Testis (tissue), 3 donors: Measurements from ENCODE around the gene GAPVD1. TPM values are rescaled to one million over a fixed set of nuclear protein-coding genes. Genes with fewer than 3 reads are reported as not detected.

Source experiments
- DNase-seq: peaks from one replicate; pipeline ENCODE4 v3.0.0-alpha.2; 2019
- H3K27ac ChIP-seq, 2 donors: fragments of 200-600 bp; sonication (generic); one replicate each; pipeline ENCODE4 v1.5.1; 2019
- H3K27me3 ChIP-seq: fragments of 200-600 bp; sonication (generic); one replicate; pipeline ENCODE4 v1.5.1; 2019
- H3K36me3 ChIP-seq: fragments of 200-600 bp; sonication (generic); one replicate; pipeline ENCODE4 v1.5.1; 2017; ENCODE audit warnings: low read depth; ENCODE audit errors: missing control alignments
- H3K4me1 ChIP-seq: fragments of 200-600 bp; sonication (generic); one replicate; pipeline ENCODE4 v1.5.1; 2019
- H3K4me3 ChIP-seq, 2 donors: fragments of 200-600 bp; sonication (generic); one replicate each; pipeline ENCODE4 v1.5.1; 2017 to 2019
- H3K9me3 ChIP-seq: fragments of 200-600 bp; sonication (generic); one replicate; pipeline ENCODE4 v1.5.1; 2017
- POLR2A ChIP-seq: fragments of 450-650 bp; IDR thresholded peaks from one replicate; pipeline ENCODE4 v1.6.1; 2017; ENCODE audit warnings: antibody characterized with exemption, mild to moderate bottlenecking, moderate library complexity
- WGBS, 2 donors: methylation state at CpG; one replicate each; pipeline ENCODE4 v1.1.5; 2018; 5-methylcytosine and 5-hydroxymethylcytosine counted together
- intact Hi-C: fragments of 100-400 bp; cut with DNase I; formaldehyde crosslinking; loops from one replicate; pipeline ENCODE4 v1.15.1; 2023; ENCODE audit warnings: low total_unique reads
- polyA plus RNA-seq: library from polyadenylated mRNA; stranded (reverse); fragments of 350-450 nt; fragmentation: Illumina TruSeq; extraction: RNeasy Lipid Tissue Mini Kit (QIAGEN cat#74804); gene quantifications from one replicate; pipeline ENCODE4 v1.2.3, GENCODE V29; 2014; ENCODE audit warnings: low read depth, low replicate concordance; ENCODE audit not compliant: insufficient read depth
- total RNA-seq, 2 donors: library from RNA; depleted of rRNA; stranded (reverse); fragments of >200 nt; gene quantifications; one replicate each; pipeline ENCODE4 v1.2.3, GENCODE V29; 2016
- TF ChIP-seq, protein P1 (sequence below), 3 experiments: fragments of 450-650 bp in 2 of 3; fragments of 200-600 bp in 1 of 3; sonication (generic) in 1 of 3; IDR thresholded peaks; one replicate each; pipeline ENCODE4 v1.5.1; 2016 to 2019; ENCODE audit warnings: antibody characterized with exemption in 3 of 3, mild to moderate bottlenecking in 2 of 3, moderate library complexity in 1 of 3

GAPVD1 gene
- total and polyA plus RNA-seq, 3 donors from 2014 or later, result 76.9 to 82.3 (median 80.0) TPM

GRCh38 chr9:125409637-125410521 is 148.3 kb downstream of the GAPVD1 start:
- DNase-seq, result peak; percentile 86
- 64 to 78% methylated on average over 6 to 13 of the region's 13 CpGs for WGBS, 2 donors
- Histone ChIP-seq H3K36me3 (no peaks in the 10 kb centered on the region), H3K4me1 (no peaks in the 10 kb centered on the region), H3K4me3 (peak overlapping the region; percentile 51 to 53), H3K27ac (no peak overlapping the region), H3K27me3 (no peaks in the 10 kb centered on the region), H3K9me3 (no peaks in the 10 kb centered on the region)
- intact Hi-C loops, result loop anchor here (5.0 kb wide), 1 partner anchor 827 kb away; no protein-coding TSS in a partner anchor
- TF ChIP-seq POLR2A, result no peak
- TF ChIP-seq, protein P1, sequence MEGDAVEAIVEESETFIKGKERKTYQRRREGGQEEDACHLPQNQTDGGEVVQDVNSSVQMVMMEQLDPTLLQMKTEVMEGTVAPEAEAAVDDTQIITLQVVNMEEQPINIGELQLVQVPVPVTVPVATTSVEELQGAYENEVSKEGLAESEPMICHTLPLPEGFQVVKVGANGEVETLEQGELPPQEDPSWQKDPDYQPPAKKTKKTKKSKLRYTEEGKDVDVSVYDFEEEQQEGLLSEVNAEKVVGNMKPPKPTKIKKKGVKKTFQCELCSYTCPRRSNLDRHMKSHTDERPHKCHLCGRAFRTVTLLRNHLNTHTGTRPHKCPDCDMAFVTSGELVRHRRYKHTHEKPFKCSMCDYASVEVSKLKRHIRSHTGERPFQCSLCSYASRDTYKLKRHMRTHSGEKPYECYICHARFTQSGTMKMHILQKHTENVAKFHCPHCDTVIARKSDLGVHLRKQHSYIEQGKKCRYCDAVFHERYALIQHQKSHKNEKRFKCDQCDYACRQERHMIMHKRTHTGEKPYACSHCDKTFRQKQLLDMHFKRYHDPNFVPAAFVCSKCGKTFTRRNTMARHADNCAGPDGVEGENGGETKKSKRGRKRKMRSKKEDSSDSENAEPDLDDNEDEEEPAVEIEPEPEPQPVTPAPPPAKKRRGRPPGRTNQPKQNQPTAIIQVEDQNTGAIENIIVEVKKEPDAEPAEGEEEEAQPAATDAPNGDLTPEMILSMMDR (IDR thresholded peaks at IDR 0.05), result no peak

DNA sequence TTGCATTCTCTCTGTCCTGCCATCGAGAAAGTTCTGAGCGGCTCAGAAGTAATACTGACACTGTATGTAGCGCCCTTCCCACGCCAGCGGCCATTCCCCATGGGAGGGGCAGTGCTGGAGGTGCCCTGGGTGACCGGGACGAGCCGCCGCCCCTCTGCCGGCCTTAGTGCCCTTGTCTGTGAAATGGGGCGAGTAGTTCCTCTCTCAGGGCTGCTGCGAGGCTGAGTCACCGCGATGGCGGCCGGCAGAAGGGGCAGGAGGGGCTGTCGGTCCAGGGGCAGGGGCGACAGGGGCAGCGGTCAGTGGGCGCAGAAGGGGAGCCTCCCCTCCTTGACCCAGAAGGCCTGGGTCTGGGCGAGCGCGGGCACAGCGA is 148.9 kb downstream of the GAPVD1 start:
- no peak for TF ChIP-seq POLR2A
- TF ChIP-seq, protein P1 (IDR thresholded peaks at IDR 0.05), result no peak
- no peaks in the 10 kb centered on the region for H3K36me3 ChIP-seq
- intact Hi-C loops, result no loop called here
- no peaks in the 10 kb centered on the region for H3K4me1 ChIP-seq
- H3K9me3 ChIP-seq, result no peaks in the 10 kb centered on the region
- H3K4me3 ChIP-seq, result peak overlapping the region; percentile 51 to 53
- H3K27me3 ChIP-seq, result no peaks in the 10 kb centered on the region
- DNase-seq, result no peak
- WGBS, 2 donors, result 67 to 81% methylated on average over 9 to 24 of the region's 24 CpGs
- no peak overlapping the region for H3K27ac ChIP-seq

GRCh38 chr9:125411171-125411756 is 149.6 kb downstream of the GAPVD1 start:
- WGBS, 2 donors, result 51 to 71% methylated on average over 7 to 14 of the region's 14 CpGs

GRCh38 chr9:125412166-125412565 is 150.5 kb downstream of the GAPVD1 start:
- intact Hi-C loops, result no loop called here
- Histone ChIP-seq H3K4me3 (no peak overlapping the region), H3K9me3 (no peaks in the 10 kb centered on the region), H3K4me1 (no peaks in the 10 kb centered on the region), H3K27me3 (no peaks in the 10 kb centered on the region), H3K27ac (no peak overlapping the region), H3K36me3 (no peaks in the 10 kb centered on the region)
- DNase-seq, result no peak
- TF ChIP-seq, protein P1 (IDR thresholded peaks at IDR 0.05), result no peak
- no peak for TF ChIP-seq POLR2A
- WGBS, 2 donors, result 73 to 87% methylated on average over 10 of the region's 10 CpGs

More at GRCh38 chr9:125411171-125411756, 149.6 kb downstream of the GAPVD1 start:
- no peak overlapping the region for H3K4me3 ChIP-seq
- no peaks in the 10 kb centered on the region for H3K36me3 ChIP-seq
- no peak for DNase-seq
- no peaks in the 10 kb centered on the region for H3K27me3 ChIP-seq
- no peaks in the 10 kb centered on the region for H3K9me3 ChIP-seq
- no peak overlapping the region for H3K27ac ChIP-seq
- intact Hi-C loops, result no loop called here
- H3K4me1 ChIP-seq, result no peaks in the 10 kb centered on the region
- TF ChIP-seq, protein P1 (IDR thresholded peaks at IDR 0.05), result no peak
- no peak for TF ChIP-seq POLR2A
